H9 (cell line): ENCODE measurements around the gene ENPP1. TPM values are rescaled to one million over a fixed set of nuclear protein-coding genes. Genes with fewer than 3 reads are reported as not detected.

ENCODE experiments used
- DNase-seq: peaks from one replicate; pipeline ENCODE4 v3.0.0-alpha.2; 2017
- H2AFZ ChIP-seq: one replicate; pipeline ENCODE4 v1.6.1; 2013; ENCODE audit warnings: mild to moderate bottlenecking, low read length, control low read depth, moderate library complexity
- H2AK5ac ChIP-seq: 2 replicates; pipeline ENCODE4 v1.6.1; 2013; ENCODE audit warnings: low read length, control low read depth, mixed read lengths; ENCODE audit not compliant: insufficient read length
- H2BK120ac ChIP-seq: one replicate; pipeline ENCODE4 v1.6.1; 2013; ENCODE audit warnings: low read depth, mild to moderate bottlenecking, low read length, control low read depth, inconsistent platforms; ENCODE audit not compliant: poor library complexity, severe bottlenecking
- H2BK12ac ChIP-seq: 2 replicates; pipeline ENCODE4 v1.6.1; 2013; ENCODE audit warnings: low read length, control low read depth, mixed read lengths, low read depth; ENCODE audit not compliant: insufficient read length
- H2BK15ac ChIP-seq: 2 replicates; pipeline ENCODE4 v1.6.1; 2013; ENCODE audit warnings: low read depth, low read length, control low read depth
- H2BK20ac ChIP-seq: one replicate; pipeline ENCODE4 v1.6.1; 2013; ENCODE audit warnings: low read depth, mild to moderate bottlenecking, low read length, control low read depth, inconsistent platforms; ENCODE audit not compliant: poor library complexity, severe bottlenecking
- H2BK5ac ChIP-seq: 2 replicates; pipeline ENCODE4 v1.6.1; 2013; ENCODE audit warnings: low read length, control low read depth, mixed read lengths; ENCODE audit not compliant: insufficient read length
- H3K14ac ChIP-seq: 2 replicates; pipeline ENCODE4 v1.6.1; 2013; ENCODE audit warnings: low read length, control low read depth; ENCODE audit not compliant: insufficient read depth
- H3K18ac ChIP-seq: 2 replicates; pipeline ENCODE4 v1.6.1; 2013; ENCODE audit warnings: low read depth, mild to moderate bottlenecking, mixed read lengths, low read length, control low read depth; ENCODE audit not compliant: insufficient read length
- H3K23ac ChIP-seq: 2 replicates; pipeline ENCODE4 v1.6.1; 2013; ENCODE audit warnings: low read length, control low read depth, mixed read lengths, low read depth; ENCODE audit not compliant: insufficient read length
- H3K23me2 ChIP-seq: 2 replicates; pipeline ENCODE4 v1.6.1; 2013; ENCODE audit warnings: low read depth, mild to moderate bottlenecking, mixed read lengths, low read length, control low read depth; ENCODE audit not compliant: insufficient read length, poor library complexity, severe bottlenecking
- H3K27ac ChIP-seq: 2 replicates; pipeline ENCODE4 v1.5.1; 2013; ENCODE audit warnings: low read length, control low read depth, mixed read lengths, low read depth; ENCODE audit not compliant: insufficient read length
- H3K27me3 ChIP-seq: 2 replicates; pipeline ENCODE4 v1.6.1; 2013; ENCODE audit warnings: low read length, control low read depth, inconsistent platforms; ENCODE audit not compliant: insufficient read depth
- H3K4ac ChIP-seq: 2 replicates; pipeline ENCODE4 v1.6.1; 2013; ENCODE audit warnings: low read depth, mild to moderate bottlenecking, control low read depth, inconsistent platforms, low read length, moderate library complexity
- H3K4me1 ChIP-seq: 2 replicates; pipeline ENCODE4 v1.6.1; 2013; ENCODE audit warnings: low read length, control low read depth, inconsistent platforms; ENCODE audit not compliant: insufficient read depth
- H3K4me2 ChIP-seq: 2 replicates; pipeline ENCODE4 v1.6.1; 2013; ENCODE audit warnings: low read length, control low read depth, mixed read lengths; ENCODE audit not compliant: insufficient read length, insufficient read depth
- H3K56ac ChIP-seq: 2 replicates; pipeline ENCODE4 v1.6.1; 2013; ENCODE audit warnings: low read depth, mild to moderate bottlenecking, mixed read lengths, low read length, control low read depth; ENCODE audit not compliant: insufficient read length
- H3K79me1 ChIP-seq: 2 replicates; pipeline ENCODE4 v1.6.1; 2013; ENCODE audit warnings: low read depth, mild to moderate bottlenecking, moderate library complexity, low read length, control low read depth, inconsistent platforms; ENCODE audit not compliant: insufficient read depth, poor library complexity, severe bottlenecking
- H3K79me2 ChIP-seq: 2 replicates; pipeline ENCODE4 v1.6.1; 2013; ENCODE audit warnings: low read length, control low read depth, inconsistent platforms; ENCODE audit not compliant: insufficient read depth
- H3K9ac ChIP-seq: 2 replicates; pipeline ENCODE4 v1.6.1; 2013; ENCODE audit warnings: low read length, control low read depth, mixed read lengths; ENCODE audit not compliant: insufficient read length; ENCODE audit errors: extremely low read depth
- H3K9me3 ChIP-seq: one replicate; pipeline ENCODE4 v1.6.1; 2013; ENCODE audit warnings: low read depth, low read length, inconsistent platforms; ENCODE audit not compliant: control insufficient read depth
- H3T11ph ChIP-seq: one replicate; pipeline ENCODE4 v1.6.1; 2013; ENCODE audit warnings: mild to moderate bottlenecking, low read length, control low read depth, inconsistent platforms
- H4K20me1 ChIP-seq: one replicate; pipeline ENCODE4 v1.6.1; 2013; ENCODE audit not compliant: control insufficient read depth, insufficient read length, insufficient read depth
- H4K5ac ChIP-seq: 2 replicates; pipeline ENCODE4 v1.6.1; 2013; ENCODE audit warnings: low read depth, mild to moderate bottlenecking, mixed read lengths, low read length, control low read depth; ENCODE audit not compliant: insufficient read length
- H4K8ac ChIP-seq: replicated peaks from 2 replicates; pipeline ENCODE4 v1.6.1; 2013; ENCODE audit warnings: low read length, control low read depth, mixed read lengths, low read depth; ENCODE audit not compliant: insufficient read length
- H4K91ac ChIP-seq: 2 replicates; pipeline ENCODE4 v1.6.1; 2013; ENCODE audit warnings: low read depth, mild to moderate bottlenecking, moderate library complexity, mixed read lengths, low read length, control low read depth; ENCODE audit not compliant: insufficient read length
- H3K27ac Mint-ChIP-seq, 3 experiments: 2 replicates in 2 of 3; 3 replicates in 1 of 3; pipeline ENCODE4 v1.8.0; 2020 to 2021; ENCODE audit warnings: mixed read lengths in 3 of 3, mild to moderate bottlenecking in 1 of 3, moderate library complexity in 1 of 3
- H3K27me3 Mint-ChIP-seq: 2 replicates; pipeline ENCODE4 v1.8.0; 2021; ENCODE audit warnings: low read depth, mild to moderate bottlenecking, moderate library complexity, mixed read lengths
- H3K36me3 Mint-ChIP-seq, 3 experiments: 2 replicates in 2 of 3; 3 replicates in 1 of 3; pipeline ENCODE4 v1.8.0; 2020 to 2021; ENCODE audit warnings: low read depth in 3 of 3, mixed read lengths in 3 of 3; ENCODE audit not compliant: insufficient read depth in 1 of 3
- H3K4me1 Mint-ChIP-seq, 2 experiments: 2 replicates each; pipeline ENCODE4 v1.8.0; 2020; ENCODE audit warnings: mixed read lengths in 2 of 2
- H3K4me3 Mint-ChIP-seq, 2 experiments: 2 replicates in 1 of 2; 3 replicates in 1 of 2; pipeline ENCODE4 v1.8.0; 2020 to 2021; ENCODE audit warnings: mild to moderate bottlenecking in 2 of 2, mixed read lengths in 2 of 2, moderate library complexity in 1 of 2
- H3K9me3 Mint-ChIP-seq, 2 experiments: 2 replicates in 1 of 2; 3 replicates in 1 of 2; pipeline ENCODE4 v1.8.0; 2020; ENCODE audit warnings: mild to moderate bottlenecking in 2 of 2, mixed read lengths in 2 of 2, moderate library complexity in 1 of 2
- WGBS: extraction: QIAGEN DNeasy Blood & Tissue Kit; methylation state at CpG from one replicate; pipeline ENCODE4 v1.1.7; 2013; ENCODE audit warnings: missing lambda C conversion rate, low lambda C conversion rate, mixed read lengths; ENCODE audit not compliant: insufficient read length; ENCODE audit errors: extremely low coverage; 5-methylcytosine and 5-hydroxymethylcytosine counted together
- total RNA-seq: library from RNA; stranded (reverse); gene quantifications from 2 replicates; pipeline ENCODE4 v1.2.1, GENCODE V29; 2021
- TF ChIP-seq, protein P1 (sequence below): fragments of 200-600 bp; sonication (generic); conservative IDR thresholded peaks from 3 replicates; pipeline ENCODE4 v1.8.0; 2021; ENCODE audit warnings: antibody characterized with exemption, mild to moderate bottlenecking

ENPP1 gene
- total RNA-seq, 1 experiment from 2014 or later = 22.5 TPM

DNA sequence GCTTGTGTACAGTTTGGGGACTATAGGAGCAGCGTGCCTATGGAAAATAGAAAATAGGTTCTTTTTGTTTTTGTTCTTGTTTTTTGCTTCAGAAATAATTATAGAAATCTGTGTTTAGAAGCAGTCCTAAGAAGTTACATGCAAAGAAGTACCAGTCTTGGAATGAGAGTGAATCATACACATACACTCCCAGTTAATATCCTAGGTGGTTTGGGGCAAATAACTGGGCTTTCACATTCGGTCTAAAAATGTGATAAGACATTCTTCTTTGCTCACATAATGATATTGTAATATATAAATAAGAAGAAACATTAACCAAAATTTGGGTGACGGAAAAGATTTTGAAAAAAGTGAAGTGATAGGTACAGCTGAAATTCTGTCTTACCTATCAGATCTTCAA is 61.0 kb downstream of the ENPP1 start:
- TF ChIP-seq, protein P1, sequence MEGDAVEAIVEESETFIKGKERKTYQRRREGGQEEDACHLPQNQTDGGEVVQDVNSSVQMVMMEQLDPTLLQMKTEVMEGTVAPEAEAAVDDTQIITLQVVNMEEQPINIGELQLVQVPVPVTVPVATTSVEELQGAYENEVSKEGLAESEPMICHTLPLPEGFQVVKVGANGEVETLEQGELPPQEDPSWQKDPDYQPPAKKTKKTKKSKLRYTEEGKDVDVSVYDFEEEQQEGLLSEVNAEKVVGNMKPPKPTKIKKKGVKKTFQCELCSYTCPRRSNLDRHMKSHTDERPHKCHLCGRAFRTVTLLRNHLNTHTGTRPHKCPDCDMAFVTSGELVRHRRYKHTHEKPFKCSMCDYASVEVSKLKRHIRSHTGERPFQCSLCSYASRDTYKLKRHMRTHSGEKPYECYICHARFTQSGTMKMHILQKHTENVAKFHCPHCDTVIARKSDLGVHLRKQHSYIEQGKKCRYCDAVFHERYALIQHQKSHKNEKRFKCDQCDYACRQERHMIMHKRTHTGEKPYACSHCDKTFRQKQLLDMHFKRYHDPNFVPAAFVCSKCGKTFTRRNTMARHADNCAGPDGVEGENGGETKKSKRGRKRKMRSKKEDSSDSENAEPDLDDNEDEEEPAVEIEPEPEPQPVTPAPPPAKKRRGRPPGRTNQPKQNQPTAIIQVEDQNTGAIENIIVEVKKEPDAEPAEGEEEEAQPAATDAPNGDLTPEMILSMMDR = no peak
- H3K56ac ChIP-seq = no peak overlapping the region
- H2BK5ac ChIP-seq = no peak overlapping the region
- no peaks in the 10 kb centered on the region for H3K79me2 ChIP-seq
- no peak overlapping the region for H3K18ac ChIP-seq
- Mint-ChIP-seq H3K27me3 (no peaks in the 10 kb centered on the region), H3K9me3 (no peaks in the 10 kb centered on the region), H3K36me3 (peaks cover 1 to 11% (median 4%) of the 10 kb centered on the region in 3 experiments; a peak in 5 of 7 replicates), H3K27ac (no peak overlapping the region), H3K4me1 (peaks cover 4 to 6% of the 10 kb centered on the region in 2 experiments), H3K4me3 (no peak overlapping the region)
- no peak overlapping the region for H3K27ac ChIP-seq
- no peak overlapping the region for H2BK15ac ChIP-seq
- H4K8ac ChIP-seq = no peak overlapping the region
- H4K20me1 ChIP-seq = no peaks in the 10 kb centered on the region
- no peak overlapping the region for H4K91ac ChIP-seq
- H2AK5ac ChIP-seq = no peak overlapping the region
- no peaks in the 10 kb centered on the region for H3K9me3 ChIP-seq
- no peak overlapping the region for H2AFZ ChIP-seq
- no peak overlapping the region for H2BK12ac ChIP-seq
- H3K4ac ChIP-seq = no peak overlapping the region
- no peaks in the 10 kb centered on the region for H3K27me3 ChIP-seq
- H3K4me1 ChIP-seq = no peaks in the 10 kb centered on the region
- H3K4me2 ChIP-seq = no peak overlapping the region
- no peak for DNase-seq
- H3T11ph ChIP-seq = no peak overlapping the region
- no peaks in the 10 kb centered on the region for H3K23me2 ChIP-seq
- H4K5ac ChIP-seq = no peak overlapping the region
- H3K23ac ChIP-seq = no peak overlapping the region
- no peak overlapping the region for H3K9ac ChIP-seq
- no peak overlapping the region for H2BK20ac ChIP-seq
- no peak overlapping the region for H2BK120ac ChIP-seq
- no peak overlapping the region for H3K14ac ChIP-seq
- no CpG with 5 or more reads among the region's 3 CpGs for WGBS
- H3K79me1 ChIP-seq = no peaks in the 10 kb centered on the region
